ENCODE data around the gene PHACTR1.

The PHACTR1 gene

DNA sequence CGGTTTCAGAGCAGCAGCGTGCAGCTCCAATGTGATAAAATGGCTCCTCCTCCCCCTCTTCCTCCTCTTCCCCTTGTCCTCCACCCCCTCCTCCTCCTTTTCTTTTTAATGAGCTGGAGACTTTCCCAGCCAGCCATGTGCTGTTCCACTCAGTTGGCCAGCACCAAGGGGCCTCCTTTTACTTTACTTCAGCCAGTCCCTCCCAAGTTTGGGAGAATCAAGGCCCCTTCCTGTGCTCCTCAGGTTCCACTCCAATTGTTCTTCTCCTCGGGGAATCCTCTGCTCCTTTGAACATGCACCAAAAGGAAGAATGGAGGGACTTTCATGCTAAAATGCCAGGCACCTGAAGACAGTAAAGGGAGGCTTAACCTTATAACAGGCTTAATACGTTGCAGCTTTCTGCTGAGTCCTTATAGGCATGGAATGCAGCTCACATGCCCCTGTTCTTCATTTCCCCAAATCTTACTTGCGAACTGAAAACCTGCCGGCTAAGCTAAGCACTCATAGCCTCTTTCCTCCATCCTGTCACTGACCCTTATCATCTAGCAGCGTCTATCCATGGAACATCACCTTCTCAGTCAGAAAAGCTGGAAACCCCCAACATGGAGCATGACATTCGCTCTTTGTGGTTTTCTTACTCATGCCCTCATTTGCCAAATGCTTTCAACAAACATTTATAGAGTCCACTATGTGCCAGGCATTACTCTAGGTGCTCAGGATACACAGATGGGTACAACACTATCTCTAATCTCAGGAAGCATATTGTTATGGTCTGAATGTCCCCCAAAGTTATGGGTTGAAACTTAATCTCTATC, 170.6 kb downstream of the PHACTR1 start:
- Histone ChIP-seq H3K9me3 (ENCODE audit: low read length) (no peaks in the 10 kb centered on the region), H3K27ac (ENCODE audit: low read depth, low read length) (no peak overlapping the region), H3K4me3 (ENCODE audit: low read depth in 1 of 2, low read length in 2 of 2) (no peak overlapping the region), H3K9ac (ENCODE audit: low read length) (no peak overlapping the region), H3K27me3 (ENCODE audit: control insufficient read depth in 1 of 2, insufficient read depth in 2 of 2, low read length in 2 of 2) (no peaks in the 10 kb centered on the region), H3K36me3 (ENCODE audit: insufficient read depth, low read length) (no peaks in the 10 kb centered on the region), H3K4me1 (ENCODE audit: insufficient read depth, low read length) (no peaks in the 10 kb centered on the region)

DNA sequence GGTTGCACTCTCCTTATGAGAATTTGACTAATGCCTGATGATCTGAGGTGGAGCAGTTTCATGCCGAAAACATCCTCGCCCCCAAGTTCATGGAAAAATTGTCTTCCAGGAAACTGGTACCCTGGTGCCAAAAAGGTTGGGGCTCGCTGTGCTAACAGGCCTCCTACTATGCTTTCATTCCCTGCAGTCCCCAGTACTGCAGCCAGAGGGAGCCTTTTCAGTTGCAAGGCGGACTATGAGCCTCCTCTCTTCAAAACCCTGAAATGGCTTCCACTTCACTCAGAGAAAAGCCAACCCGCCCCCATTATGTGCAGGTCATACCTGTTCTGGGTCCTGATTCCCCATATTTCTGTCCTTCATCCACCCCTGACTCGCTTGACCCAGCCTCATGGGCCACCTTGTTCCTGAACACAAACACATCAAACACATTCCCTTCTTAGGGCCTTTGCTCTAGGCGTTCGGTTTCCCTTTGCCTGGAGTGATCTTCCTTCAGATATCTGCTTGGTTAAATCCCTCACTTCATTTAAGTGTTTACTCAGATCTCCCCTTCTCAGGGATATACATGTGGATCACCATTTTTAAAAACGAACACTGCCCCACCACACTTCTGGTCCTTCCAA, 173.7 kb downstream of the PHACTR1 start:
- no peaks in the 10 kb centered on the region for H3K27me3 ChIP-seq (ENCODE audit: control insufficient read depth in 1 of 2, insufficient read depth in 2 of 2, low read length in 2 of 2)
- peaks cover 7% of the 10 kb centered on the region for H3K4me1 ChIP-seq (ENCODE audit: insufficient read depth, low read length)
- H3K9ac ChIP-seq (ENCODE audit: low read length) = no peak overlapping the region
- no peaks in the 10 kb centered on the region for H3K9me3 ChIP-seq (ENCODE audit: low read length)
- H3K4me3 ChIP-seq (ENCODE audit: low read depth in 1 of 2, low read length in 2 of 2) = no peak overlapping the region
- no peak overlapping the region for H3K27ac ChIP-seq (ENCODE audit: low read depth, low read length)
- H3K36me3 ChIP-seq (ENCODE audit: insufficient read depth, low read length) = no peaks in the 10 kb centered on the region

DNA sequence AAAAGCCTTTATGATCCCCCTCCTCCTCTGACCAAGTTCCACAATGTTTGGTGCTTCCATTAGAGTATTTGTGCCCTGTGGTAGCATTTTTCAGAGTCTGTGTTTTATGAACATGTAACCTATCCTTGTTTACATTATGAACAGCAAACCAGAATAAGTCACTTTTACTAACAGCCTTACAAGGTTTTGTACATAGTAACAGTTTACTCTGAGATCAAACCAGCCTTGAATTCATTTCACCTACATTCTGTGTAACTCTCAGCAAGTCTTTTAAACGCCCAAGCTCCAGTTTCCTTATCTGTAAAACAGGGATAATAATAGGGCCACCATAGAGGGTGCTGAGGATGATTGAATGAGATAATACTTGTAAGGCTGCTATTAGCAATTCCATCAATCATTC, 175.0 kb downstream of the PHACTR1 start:
- H3K4me1 ChIP-seq (ENCODE audit: insufficient read depth, low read length) = peaks cover 7% of the 10 kb centered on the region
- no peaks in the 10 kb centered on the region for H3K27me3 ChIP-seq (ENCODE audit: control insufficient read depth in 1 of 2, insufficient read depth in 2 of 2, low read length in 2 of 2)
- no peak overlapping the region for H3K9ac ChIP-seq (ENCODE audit: low read length)
- no peaks in the 10 kb centered on the region for H3K36me3 ChIP-seq (ENCODE audit: insufficient read depth, low read length)
- H3K4me3 ChIP-seq (ENCODE audit: low read depth in 1 of 2, low read length in 2 of 2) = no peak overlapping the region
- H3K9me3 ChIP-seq (ENCODE audit: low read length) = no peaks in the 10 kb centered on the region
- no peak overlapping the region for H3K27ac ChIP-seq (ENCODE audit: low read depth, low read length)

- Histone ChIP-seq H3K4me3 (ENCODE audit: low read depth in 1 of 2, low read length in 2 of 2) (no peak overlapping the region), H3K36me3 (ENCODE audit: insufficient read depth, low read length) (no peaks in the 10 kb centered on the region), H3K9ac (ENCODE audit: low read length) (no peak overlapping the region), H3K27ac (ENCODE audit: low read depth, low read length) (no peak overlapping the region), H3K27me3 (ENCODE audit: control insufficient read depth in 1 of 2, insufficient read depth in 2 of 2, low read length in 2 of 2) (no peaks in the 10 kb centered on the region), H3K9me3 (ENCODE audit: low read length) (no peaks in the 10 kb centered on the region), H3K4me1 (ENCODE audit: insufficient read depth, low read length) (peaks cover 7% of the 10 kb centered on the region)
Observed at GRCh38 chr6:12892151-12892550, 175.6 kb downstream of the PHACTR1 start.

- H3K9me3 ChIP-seq (ENCODE audit: low read length) = no peaks in the 10 kb centered on the region
- no peaks in the 10 kb centered on the region for H3K36me3 ChIP-seq (ENCODE audit: insufficient read depth, low read length)
- peaks cover 7% of the 10 kb centered on the region for H3K4me1 ChIP-seq (ENCODE audit: insufficient read depth, low read length)
- no peak overlapping the region for H3K9ac ChIP-seq (ENCODE audit: low read length)
- H3K27ac ChIP-seq (ENCODE audit: low read depth, low read length) = no peak overlapping the region
- H3K27me3 ChIP-seq (ENCODE audit: control insufficient read depth in 1 of 2, insufficient read depth in 2 of 2, low read length in 2 of 2) = no peaks in the 10 kb centered on the region
- no peak overlapping the region for H3K4me3 ChIP-seq (ENCODE audit: low read depth in 1 of 2, low read length in 2 of 2)
Observed at GRCh38 chr6:12893036-12893435, 176.5 kb downstream of the PHACTR1 start.

DNA sequence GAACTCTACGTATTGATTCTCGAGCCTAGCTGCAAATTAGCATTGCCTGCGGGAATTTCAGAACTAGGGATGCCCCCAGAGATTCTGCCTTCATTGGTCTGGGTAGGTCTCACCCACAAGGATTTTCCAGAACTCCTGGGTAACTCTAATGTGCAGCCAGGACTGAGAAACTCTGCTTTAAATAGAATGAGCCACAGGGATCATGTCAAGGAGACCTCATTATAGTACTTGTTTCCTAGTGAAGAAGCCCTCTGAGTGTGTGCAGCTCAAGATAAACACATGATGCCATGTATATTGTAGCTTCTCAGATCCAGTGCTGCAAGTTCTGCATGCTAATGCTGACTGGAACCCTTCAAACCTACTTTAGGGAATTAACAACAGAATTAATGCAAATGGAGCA, 179.2 kb downstream of the PHACTR1 start:
- peaks cover 7% of the 10 kb centered on the region for H3K4me1 ChIP-seq (ENCODE audit: insufficient read depth, low read length)
- H3K4me3 ChIP-seq (ENCODE audit: low read depth in 1 of 2, low read length in 2 of 2) = no peak overlapping the region
- H3K9ac ChIP-seq (ENCODE audit: low read length) = no peak overlapping the region
- H3K36me3 ChIP-seq (ENCODE audit: insufficient read depth, low read length) = no peaks in the 10 kb centered on the region
- no peak overlapping the region for H3K27ac ChIP-seq (ENCODE audit: low read depth, low read length)
- no peaks in the 10 kb centered on the region for H3K27me3 ChIP-seq (ENCODE audit: control insufficient read depth in 1 of 2, insufficient read depth in 2 of 2, low read length in 2 of 2)
- no peaks in the 10 kb centered on the region for H3K9me3 ChIP-seq (ENCODE audit: low read length)

GRCh38 chr6:12896208-12896733, 179.7 kb downstream of the PHACTR1 start:
- Histone ChIP-seq H3K4me3 (ENCODE audit: low read depth in 1 of 2, low read length in 2 of 2) (no peak overlapping the region), H3K36me3 (ENCODE audit: insufficient read depth, low read length) (no peaks in the 10 kb centered on the region), H3K4me1 (ENCODE audit: insufficient read depth, low read length) (peaks cover 7% of the 10 kb centered on the region), H3K9ac (ENCODE audit: low read length) (no peak overlapping the region), H3K9me3 (ENCODE audit: low read length) (no peaks in the 10 kb centered on the region), H3K27ac (ENCODE audit: low read depth, low read length) (no peak overlapping the region), H3K27me3 (ENCODE audit: control insufficient read depth in 1 of 2, insufficient read depth in 2 of 2, low read length in 2 of 2) (no peaks in the 10 kb centered on the region)

DNA sequence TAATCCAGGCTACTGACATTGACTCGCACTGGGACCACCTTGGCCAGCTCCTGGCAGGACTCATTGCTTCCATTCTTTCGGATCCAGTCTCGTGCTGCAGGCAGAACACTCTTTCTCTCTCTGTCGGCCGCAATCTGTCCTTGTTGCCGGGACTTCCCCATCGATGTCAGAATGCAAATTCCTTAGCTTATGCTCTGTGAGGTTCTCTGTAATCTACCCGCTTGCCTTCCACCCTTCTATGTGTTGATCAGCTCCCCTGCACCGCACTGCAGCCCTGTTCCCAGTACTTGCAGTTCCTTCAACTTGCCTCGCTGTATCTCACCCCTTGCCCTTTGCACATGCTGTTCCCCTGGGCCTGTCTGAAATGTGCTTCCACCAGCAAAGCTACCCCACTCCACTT, 182.0 kb downstream of the PHACTR1 start:
- Histone ChIP-seq H3K4me1 (ENCODE audit: insufficient read depth, low read length) (peaks cover 8% of the 10 kb centered on the region), H3K9ac (ENCODE audit: low read length) (no peak overlapping the region), H3K9me3 (ENCODE audit: low read length) (no peaks in the 10 kb centered on the region), H3K4me3 (ENCODE audit: low read depth in 1 of 2, low read length in 2 of 2) (no peak overlapping the region), H3K27me3 (ENCODE audit: control insufficient read depth in 1 of 2, insufficient read depth in 2 of 2, low read length in 2 of 2) (no peaks in the 10 kb centered on the region), H3K27ac (ENCODE audit: low read depth, low read length) (no peak overlapping the region), H3K36me3 (ENCODE audit: insufficient read depth, low read length) (no peaks in the 10 kb centered on the region)

- no peaks in the 10 kb centered on the region for H3K27me3 ChIP-seq (ENCODE audit: control insufficient read depth in 1 of 2, insufficient read depth in 2 of 2, low read length in 2 of 2)
- no peak overlapping the region for H3K9ac ChIP-seq (ENCODE audit: low read length)
- H3K9me3 ChIP-seq (ENCODE audit: low read length) = no peaks in the 10 kb centered on the region
- H3K27ac ChIP-seq (ENCODE audit: low read depth, low read length) = no peak overlapping the region
- H3K36me3 ChIP-seq (ENCODE audit: insufficient read depth, low read length) = no peaks in the 10 kb centered on the region
- peaks cover 6% of the 10 kb centered on the region for H3K4me1 ChIP-seq (ENCODE audit: insufficient read depth, low read length)
- no peak overlapping the region for H3K4me3 ChIP-seq (ENCODE audit: low read depth in 1 of 2, low read length in 2 of 2)
Observed at GRCh38 chr6:12899046-12899833, 182.7 kb downstream of the PHACTR1 start.

GRCh38 chr6:12903246-12903645, 186.7 kb downstream of the PHACTR1 start:
- H3K4me3 ChIP-seq (ENCODE audit: low read depth in 1 of 2, low read length in 2 of 2) = no peak overlapping the region
- H3K27ac ChIP-seq (ENCODE audit: low read depth, low read length) = no peak overlapping the region
- H3K9ac ChIP-seq (ENCODE audit: low read length) = no peak overlapping the region
- no peaks in the 10 kb centered on the region for H3K27me3 ChIP-seq (ENCODE audit: control insufficient read depth in 1 of 2, insufficient read depth in 2 of 2, low read length in 2 of 2)
- H3K36me3 ChIP-seq (ENCODE audit: insufficient read depth, low read length) = no peaks in the 10 kb centered on the region
- H3K4me1 ChIP-seq (ENCODE audit: insufficient read depth, low read length) = peaks cover 6% of the 10 kb centered on the region
- H3K9me3 ChIP-seq (ENCODE audit: low read length) = no peaks in the 10 kb centered on the region

DNA sequence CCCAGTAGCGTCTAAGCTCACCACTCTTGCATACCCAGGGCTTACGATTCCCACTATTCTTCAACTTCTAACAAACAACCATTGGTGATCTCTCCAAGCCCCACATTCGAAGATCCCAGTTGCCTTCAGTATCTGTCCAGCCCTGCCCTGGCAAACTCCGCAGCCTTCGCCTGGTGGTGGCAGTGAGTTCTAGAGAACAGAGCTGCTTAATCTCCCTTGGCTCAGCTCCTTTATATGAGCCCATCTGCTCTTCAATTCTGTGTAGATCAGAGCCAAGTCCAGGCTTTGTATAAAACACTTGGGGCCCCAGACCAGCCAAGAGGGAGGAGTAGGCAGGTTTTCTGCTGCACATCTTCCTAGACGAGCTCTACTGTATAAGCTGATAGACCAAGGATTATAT, 193.3 kb downstream of the PHACTR1 start:
- no peak overlapping the region for H3K4me3 ChIP-seq (ENCODE audit: low read depth in 1 of 2, low read length in 2 of 2)
- no peaks in the 10 kb centered on the region for H3K27me3 ChIP-seq (ENCODE audit: control insufficient read depth in 1 of 2, insufficient read depth in 2 of 2, low read length in 2 of 2)
- H3K36me3 ChIP-seq (ENCODE audit: insufficient read depth, low read length) = no peaks in the 10 kb centered on the region
- no peak overlapping the region for H3K27ac ChIP-seq (ENCODE audit: low read depth, low read length)
- H3K4me1 ChIP-seq (ENCODE audit: insufficient read depth, low read length) = peaks cover 8% of the 10 kb centered on the region
- no peak overlapping the region for H3K9ac ChIP-seq (ENCODE audit: low read length)
- no peaks in the 10 kb centered on the region for H3K9me3 ChIP-seq (ENCODE audit: low read length)

Measured in muscle layer of colon (tissue), 2 donors.